Stimulated activated CD4-positive, alpha-beta T cell treated with anti-CD3 and anti-CD28 coated beads, TNF-alpha, amount 100 ng/mL, for 48 hours (primary cell): ENCODE results near the gene SDC4.

Experiments used
- DNase-seq, 3 donors: peaks; one replicate each; pipeline ENCODE4 v3.0.0-alpha.2; 2020; ENCODE audit warnings: low read depth in 3 of 3

SDC4 gene, protein sequence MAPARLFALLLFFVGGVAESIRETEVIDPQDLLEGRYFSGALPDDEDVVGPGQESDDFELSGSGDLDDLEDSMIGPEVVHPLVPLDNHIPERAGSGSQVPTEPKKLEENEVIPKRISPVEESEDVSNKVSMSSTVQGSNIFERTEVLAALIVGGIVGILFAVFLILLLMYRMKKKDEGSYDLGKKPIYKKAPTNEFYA

DNA sequence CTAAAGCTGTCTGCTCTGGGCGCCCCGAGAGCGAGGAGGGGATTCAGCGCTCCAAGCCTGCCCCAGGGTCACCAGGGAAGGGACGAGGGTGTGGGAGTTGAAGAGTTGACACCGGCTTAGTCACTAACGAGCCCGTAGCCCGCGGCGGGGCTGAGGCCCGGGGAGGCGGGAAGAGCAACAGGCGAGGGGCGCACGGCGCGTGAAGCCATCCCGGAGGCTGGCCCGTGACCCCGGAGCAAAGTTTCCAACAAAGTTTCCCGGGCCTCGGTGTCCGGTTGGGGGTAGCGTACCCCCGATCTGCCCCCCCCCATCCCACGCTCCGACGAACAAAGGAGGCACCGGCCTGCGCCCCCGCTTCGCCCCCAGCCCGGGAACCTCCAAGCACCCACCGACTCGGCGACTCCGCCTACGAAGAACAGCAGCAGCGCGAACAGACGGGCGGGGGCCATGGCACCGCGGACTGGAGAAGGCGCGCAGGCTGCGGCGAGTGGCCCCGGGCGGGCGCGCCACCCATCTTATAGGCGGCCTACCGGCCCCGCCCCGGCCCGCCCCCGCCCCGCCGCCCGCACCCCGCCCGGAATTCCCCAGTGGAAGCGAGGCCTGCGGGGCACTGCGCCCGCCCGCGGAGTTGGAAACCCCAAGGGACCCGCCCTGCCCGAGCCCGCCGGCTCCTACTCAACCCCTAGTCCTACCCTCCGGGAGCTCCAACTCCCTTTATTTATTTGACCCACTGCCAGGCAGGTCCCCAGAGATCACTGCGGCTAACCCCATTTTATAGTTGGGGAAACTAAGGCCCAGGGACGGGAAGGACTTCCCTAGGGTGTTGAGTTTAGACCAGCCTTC, at the start of gene SDC4:
TSS of gene SDC4 (minus strand) at position 489 of the 843 bp plus-strand sequence. CDS start at position 449, 40 bp downstream.
- peak; percentile 35 to 57 (median 46) for DNase-seq

DNA sequence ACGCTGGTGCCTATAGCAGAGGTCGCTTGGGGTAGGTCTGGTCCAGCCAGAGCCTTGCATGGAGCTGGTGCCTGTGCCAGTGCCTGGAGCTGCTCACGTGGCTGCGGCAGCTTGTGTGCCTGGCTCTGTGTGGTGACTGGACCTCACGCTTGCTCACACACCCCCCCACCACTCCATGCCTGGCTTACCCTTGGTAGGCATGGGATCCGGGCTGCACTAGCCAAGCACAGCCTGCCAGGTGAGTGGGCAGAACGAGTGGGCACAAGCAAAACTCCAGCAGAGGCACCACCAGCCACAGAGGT, 46.8 kb upstream of the SDC4 start:
- no peak for DNase-seq

DNA sequence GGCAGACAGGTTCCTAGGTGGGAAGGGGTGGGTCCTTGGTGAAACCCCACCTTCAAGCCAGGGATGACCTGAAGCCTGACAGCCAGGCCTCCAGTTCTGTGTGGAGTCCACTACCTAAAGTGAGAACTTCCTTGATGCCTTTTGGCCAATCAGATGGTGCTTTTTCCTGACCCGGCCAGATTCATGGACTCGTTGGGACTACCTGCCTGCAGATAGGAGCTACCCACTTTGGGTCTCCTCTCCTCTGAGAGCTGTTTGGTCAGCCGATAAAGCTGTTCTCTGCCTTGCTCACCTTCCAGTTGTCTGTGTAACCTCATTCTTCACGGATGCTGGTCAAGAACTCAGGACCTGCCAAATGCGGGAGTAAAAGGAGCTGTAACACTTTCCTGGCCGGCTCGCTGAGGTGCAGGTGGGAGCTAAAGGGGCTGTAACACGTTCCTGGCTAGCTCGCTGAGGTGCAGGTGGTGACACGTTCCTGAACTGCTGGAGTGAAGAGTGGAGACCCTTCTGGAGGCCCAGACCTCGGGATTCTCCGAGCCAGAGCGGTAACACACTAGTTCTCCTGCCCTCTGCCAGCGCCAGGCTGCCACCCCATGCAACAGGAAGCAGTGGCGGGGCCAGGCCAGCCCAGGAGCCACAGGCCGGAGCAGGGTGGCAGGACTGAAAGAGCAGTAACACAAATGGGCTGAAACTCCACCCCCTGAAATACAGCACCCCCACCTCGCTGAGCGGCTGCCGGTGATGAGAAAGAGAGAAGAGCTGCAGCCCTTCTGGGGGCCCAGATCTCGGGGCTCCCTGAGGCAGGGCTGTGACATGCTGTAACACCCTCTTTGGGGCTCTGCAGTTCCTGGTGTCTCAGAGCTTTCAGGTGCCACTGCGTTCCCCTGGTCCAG, 46.2 kb upstream of the SDC4 start:
- DNase-seq: no peak

DNA sequence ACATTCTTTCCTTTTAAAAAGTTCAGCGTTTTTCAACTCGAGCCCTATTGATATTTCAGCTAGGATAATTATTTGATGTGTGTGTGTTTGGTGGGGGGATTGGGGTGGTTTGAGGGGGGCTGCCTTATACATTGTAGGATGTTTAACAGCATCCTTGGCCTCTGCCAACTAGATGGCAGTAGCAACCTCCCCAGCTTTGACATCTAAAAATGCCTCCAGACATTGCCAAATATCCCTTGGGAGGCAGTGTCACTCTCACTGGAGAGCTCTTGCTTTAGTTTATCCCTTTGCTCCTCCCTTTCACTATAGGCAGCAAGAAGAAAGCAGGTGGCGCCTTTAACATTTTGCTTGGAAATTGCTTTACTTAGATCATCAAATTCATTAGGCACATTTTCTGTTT, 44.5 kb upstream of the SDC4 start:
- DNase-seq: no peak

DNA sequence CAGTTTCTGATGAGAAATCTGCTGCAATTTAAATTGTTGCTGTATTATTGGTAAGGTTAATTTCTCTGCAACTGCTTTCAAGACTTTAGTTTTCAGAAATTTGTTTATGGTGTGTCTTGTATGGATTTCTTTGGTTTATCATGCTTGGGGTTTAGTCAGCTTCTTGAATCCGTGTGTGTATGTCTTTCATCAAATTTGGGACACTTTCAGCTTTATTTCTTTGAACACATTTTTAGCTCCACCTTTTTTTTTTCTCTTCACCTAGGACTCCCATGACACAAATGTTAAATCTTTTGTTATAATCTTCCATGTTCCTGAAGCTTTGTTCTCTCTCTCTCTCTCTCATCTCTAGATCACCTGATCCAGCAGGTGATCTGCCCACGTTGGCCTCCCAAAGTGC, 43.3 kb upstream of the SDC4 start:
- no peak for DNase-seq

DNA sequence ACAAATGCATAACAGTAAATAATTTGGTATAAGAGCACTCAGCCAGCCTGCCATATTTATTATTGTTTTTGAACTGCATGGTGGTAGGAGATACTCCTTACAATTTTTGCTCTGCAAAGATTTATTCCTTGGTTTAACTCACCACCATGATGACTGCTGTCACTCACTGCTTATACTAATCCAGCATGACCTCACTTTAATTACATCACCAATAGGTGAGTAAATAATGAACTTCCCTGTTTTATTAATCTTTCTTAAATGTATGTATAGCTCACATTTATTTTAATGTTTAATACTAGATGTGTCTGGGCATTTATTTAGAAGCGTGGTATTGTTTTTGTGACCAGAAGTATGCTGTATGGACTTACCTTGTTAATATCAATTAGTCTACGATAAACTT, 42.7 kb upstream of the SDC4 start:
- DNase-seq: no peak

DNA sequence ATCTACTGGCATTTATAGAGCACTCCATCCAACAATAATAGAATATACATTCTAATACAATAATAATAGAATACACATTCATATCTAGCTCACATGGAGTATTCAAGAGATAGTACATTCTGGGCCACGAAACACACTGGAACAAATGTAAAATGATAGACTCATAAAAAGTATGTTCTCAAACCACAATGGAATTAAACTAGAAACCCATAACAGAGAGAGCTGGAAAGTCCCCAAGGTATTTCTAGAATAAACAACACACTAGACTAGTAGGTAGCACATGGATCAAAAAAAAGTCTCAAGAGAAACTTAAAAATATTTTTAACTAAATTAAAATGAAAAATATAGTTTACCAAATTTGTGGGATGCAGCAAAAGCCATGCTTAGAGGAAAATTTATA, 39.0 kb upstream of the SDC4 start:
- DNase-seq: no peak

DNA sequence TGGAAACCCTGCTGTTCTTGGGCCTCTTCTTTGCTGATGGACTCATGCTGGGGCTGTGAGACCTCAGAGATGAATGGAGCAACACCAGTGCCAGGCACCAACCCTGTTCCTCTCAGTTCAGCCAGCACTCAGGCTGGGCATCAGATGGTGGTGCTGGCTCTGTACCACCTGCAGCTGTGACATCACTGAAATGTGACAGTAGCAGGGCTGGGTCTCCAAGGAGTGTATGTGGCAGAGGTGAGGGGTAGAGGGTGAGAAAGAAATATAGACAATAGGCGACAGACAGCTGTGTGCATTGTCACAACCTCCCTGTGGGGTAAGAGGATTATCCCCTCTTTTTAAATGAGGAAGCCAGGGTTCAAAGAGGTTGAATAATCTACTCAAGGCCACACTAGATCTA, 30.0 kb upstream of the SDC4 start, which contains the start of gene TP53TG5:
TSS of gene TP53TG5 (minus strand) at position 135 of the 400 bp plus-strand sequence. CDS start at position 46, 89 bp downstream.
- DNase-seq: no peak

DNA sequence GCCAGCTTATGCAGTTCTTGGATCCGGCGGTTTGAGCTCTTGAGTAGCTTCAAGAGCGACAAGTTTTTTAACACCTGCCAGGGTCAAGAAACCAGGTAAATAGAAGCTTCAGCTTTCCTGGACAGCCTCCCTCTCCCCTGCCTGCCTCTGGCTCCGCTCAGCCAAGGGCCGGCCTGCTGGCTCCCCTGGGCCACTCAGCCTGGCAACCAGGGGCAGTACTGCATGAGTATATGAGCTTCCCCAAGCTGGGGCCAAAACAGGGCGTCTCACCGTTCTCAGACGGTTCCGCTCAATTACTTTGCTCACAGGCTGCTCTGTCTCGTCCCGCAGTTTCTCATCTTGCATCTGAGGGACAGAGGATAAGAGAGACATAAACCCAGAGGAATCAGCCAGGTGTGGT, 29.0 kb upstream of the SDC4 start:
- DNase-seq: no peak

DNA sequence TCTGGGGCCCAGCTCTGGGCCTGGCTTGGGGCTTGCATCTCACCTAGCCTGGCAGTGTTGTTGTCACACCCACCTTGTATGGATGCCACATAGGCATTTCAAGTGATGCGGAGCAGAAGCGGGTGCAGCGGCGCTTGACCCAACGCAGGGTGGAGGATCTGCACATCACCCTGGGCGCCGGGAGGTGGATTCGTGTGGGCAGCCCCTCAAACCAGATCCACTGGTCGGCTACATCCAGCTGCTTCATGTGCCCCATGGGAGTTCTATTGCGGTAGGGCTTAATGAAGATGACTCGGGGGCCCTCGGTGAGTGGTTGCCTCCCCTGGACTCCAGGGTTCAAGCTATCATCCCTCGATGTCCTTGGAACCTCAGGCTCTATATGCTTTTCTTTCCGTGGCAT, 26.7 kb upstream of the SDC4 start:
- no peak for DNase-seq

DNA sequence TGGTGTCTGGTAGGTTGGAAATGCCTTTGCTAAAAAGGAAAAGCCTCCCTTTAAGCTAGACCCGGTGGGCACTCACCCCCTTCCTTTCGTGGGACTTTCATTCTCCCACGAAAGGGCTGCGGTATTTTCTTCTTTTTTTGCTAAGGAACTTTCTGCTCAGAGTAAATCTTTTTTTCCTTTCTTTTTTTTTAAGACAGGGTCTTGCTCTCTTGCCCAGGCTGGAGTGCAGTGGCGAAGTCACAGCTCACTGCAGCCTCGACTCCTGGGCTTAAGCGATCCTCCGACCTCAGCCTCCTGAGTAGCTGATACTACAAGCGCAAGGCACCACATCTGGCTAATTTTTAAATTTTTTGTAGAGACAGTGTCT, 25.9 kb upstream of the SDC4 start:
- no peak for DNase-seq

DNA sequence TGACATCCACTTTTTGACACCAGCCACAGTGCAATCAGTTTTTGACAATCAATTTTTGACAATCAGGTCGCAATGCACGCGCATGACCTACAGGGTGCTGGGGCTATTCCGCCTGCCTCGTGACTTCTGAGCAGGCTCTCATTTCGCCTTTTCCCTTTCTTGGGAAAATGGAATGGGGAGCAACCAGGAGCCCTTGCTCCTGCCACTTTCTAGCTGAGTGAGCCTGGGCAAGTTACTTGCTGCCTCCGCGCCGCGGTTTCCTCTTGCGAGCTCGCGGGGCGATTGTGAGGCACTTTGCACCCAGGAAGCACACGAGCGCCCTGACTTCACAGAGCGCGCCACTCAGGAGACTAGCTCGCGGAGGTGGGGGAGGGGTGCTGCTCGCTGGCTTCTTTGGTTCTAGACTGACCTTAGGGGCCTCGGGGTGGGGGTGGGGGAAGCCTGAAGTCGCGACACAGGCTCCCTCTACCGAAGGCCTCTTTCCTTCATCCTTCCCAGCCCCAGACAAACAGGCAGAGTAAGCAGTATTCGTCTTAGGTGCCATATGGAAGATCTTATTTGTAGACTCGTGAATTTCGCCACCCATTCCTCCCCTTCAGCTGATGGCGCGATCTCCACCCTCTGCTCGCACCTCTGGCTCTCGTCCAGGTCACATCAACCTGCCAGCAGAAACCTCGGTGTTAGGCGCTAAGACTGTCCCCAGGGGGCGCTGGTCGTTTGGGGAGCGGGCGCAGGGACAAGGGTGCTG, 25.3 kb upstream of the SDC4 start:
- peak; percentile 81 to 95 (median 86) for DNase-seq

DNA sequence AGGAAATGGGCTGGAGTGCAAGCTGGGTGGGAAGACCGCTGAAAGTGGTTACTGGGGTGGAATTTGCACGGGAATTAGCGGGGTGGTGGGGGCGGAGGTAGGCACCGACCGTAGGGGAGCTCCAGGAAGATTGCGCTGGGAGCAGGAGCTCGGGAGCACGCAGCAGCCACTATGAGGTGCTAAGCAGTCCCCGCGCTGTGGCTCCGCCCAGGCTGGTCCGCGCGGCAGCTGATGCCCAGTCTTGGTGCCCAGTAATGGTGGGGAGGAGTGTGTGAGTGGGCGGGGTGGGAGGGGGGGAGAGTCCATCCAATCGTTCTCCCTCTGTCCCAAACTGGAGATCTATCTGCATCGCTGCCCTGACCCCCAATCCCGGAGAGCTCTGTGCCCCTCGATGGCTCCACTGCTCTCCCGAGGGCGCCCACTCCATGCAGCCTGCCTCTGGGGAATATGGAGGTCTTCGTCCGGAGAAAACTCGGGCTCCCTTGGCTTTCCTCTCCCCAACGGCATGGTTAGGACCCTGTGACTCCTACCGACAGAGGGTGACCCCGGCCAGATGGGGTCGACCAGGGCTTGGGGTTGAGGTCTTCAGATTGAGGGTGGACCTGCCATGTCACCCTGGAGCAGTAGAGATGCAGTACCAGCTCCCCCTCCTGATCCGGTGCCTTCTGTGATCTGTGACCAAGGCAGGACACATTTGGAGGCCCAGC, 24.6 kb upstream of the SDC4 start:
- no peak for DNase-seq

DNA sequence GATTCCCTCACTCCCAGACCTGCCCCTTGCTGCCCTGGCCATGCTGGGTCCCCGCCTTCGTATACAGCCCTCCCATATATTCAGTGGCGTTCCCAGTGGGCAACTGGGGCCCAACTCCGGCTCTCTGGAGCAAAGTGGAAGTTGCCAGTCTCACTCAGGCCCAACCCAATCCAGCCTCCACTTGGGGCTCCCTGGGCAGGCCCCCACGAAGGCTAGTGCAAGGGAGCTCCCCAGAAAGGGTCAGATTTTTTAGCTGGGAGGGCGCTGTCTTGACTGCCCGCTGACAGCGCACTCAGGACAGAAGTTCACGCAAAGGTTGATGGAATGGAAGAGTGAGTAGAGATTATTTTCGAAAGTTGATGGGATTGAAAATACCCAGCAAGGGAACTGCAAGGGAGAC, 24.0 kb upstream of the SDC4 start:
- no peak for DNase-seq

DNA sequence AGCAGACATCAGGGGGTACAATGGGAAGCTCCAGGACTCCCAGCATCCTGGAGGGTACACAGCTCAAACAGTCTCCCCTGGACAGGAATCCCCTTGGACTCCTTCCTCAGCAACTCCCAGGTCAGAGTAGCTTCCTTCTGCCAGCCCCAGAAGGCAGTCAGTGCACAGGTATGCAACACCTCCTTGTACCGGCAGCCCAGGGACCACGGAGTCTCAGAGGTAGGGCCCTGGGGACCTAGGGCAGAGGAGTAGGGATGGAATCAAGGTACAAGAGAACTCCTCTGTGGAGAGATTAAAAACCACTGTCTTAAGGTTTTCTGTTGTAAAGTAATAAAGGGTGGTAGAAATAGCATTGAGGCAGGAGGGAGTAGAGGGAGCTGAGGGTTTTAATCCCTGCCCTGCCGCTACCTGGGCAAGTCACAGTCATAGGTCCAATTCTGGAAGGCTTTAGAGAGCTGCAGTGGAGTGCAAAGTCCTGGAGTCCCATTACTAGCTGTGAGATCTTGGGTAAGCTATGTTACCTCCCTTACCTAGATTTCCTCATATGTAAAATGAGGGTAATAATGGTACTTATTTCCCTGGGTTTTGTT, 22.4 kb upstream of the SDC4 start:
- no peak for DNase-seq

DNA sequence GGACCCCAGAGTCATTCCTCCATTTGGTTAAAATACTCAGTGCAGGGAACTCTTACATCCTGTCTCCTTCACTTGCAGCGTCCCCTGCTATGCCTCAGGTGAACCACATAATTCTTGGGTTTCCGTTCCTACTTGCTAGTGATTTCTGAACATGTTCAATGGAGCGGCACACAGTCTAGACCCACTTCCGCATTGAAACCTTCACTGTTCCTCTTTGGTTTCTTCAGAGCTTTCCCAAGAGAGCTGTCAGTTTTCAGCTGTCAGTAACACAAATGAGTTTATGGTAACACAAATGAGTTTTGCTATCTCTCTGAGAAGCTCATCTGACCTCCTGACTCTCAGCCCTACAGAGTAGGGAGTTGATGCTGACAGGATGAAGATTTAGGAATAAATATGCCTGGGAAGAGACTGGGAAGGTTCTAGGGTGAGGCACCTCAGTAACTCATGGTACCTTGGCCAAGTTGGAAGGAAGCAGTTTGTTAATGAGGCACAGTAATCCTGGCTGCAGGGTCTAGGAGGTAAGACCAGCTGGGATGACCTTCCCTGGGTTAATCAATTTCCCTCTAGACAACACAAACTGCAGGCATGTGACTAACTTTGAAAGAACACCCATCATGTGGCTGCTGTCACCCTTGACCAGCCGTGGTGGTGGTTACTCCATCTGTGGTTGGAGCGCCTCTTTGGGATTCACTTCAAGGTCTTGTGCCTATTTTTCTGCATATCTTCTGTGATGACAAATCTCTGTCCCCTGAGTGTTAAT, 20.2 kb upstream of the SDC4 start:
- DNase-seq: no peak

DNA sequence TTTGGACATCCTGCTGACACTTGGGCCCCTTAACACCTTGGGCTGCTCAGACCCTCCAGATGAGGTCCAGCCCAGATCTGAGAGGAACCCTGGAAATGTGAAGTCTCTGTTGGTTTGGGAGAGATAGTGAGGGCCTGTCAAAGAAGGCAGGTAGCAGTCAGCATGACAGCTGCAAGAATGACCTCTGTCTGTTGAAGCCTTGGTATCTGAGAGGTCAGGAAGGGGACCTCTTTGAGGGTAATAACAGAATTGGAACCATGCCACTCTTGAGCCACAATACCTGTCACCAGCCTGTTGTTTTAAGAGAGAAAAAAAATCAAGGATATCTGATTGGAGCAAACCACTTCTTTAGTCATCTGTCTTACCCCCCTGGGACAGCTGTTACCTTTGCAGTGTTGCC, 18.9 kb upstream of the SDC4 start:
- no peak for DNase-seq

DNA sequence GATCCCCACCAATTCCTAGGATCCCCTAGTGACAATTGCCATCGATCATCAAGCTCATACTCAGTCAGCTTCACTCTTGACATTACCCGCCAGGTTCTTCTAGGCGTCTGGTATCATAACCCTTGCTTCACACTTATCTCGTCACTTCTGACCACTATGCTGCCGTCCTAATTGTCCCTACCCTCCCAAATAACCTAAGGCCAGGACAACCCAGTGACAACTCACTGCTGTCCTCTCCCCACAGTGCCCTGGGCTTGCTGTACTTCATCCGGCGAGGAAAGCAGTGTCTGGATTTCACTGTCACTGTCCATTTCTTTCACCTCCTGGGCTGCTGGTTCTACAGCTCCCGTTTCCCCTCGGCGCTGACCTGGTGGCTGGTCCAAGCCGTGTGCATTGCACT, 18.4 kb upstream of the SDC4 start:
- DNase-seq: no peak

DNA sequence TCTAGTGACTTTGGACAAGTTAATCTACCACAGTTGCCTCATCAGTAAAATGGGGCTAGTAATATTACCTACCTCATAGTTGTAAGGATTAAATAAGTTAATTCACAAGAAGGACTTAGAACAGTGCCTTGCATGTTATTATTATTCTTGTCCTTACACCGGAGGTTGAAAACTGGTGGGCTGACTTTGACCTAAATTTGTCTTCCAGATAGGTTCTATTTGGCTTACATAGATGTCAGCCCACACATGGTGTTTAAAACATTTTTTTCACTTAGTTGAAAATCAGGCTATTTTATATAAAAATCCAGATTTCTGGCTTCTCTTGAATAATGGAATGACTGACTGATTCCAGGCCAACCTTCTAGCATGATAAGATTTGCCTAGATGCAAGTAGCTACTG, 18.0 kb upstream of the SDC4 start:
- no peak for DNase-seq

DNA sequence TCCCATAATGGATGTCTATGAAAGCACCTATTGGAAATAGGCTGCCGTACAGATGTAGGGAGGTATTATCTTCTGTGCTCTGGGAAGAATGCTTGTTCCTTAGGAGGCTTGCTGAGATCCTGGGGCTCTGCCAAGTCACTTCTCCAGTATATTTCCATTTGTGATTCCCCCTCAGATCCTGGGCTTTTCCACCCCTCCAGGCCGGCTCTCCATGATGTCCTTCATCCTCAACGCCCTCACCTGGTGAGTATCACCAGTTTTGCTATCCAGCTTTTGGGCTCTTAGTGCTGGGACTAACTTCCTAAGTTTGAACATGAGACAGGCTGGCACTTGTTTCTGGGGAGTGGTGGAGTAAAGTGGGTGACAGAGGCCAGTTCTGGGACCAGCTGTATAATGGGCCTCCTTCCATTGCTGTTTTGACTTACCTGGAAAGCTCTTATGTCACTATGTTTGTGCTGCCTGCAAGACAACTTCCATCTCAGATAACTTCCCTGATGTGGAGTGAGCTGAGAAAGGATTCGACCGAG, 17.3 kb upstream of the SDC4 start:
- no peak for DNase-seq
